Astrocyte (in vitro differentiated cells and primary cell): Measurements from ENCODE around the gene RSPH1.

ENCODE experiments used
- CTCF ChIP-seq: IDR thresholded peaks from 2 replicates; pipeline ENCODE4 v1.5.1; 2011; ENCODE audit warnings: low read depth, mild to moderate bottlenecking, inconsistent platforms, low read length, moderate library complexity; ENCODE audit not compliant: insufficient read depth
- EZH2 ChIP-seq: IDR thresholded peaks from 2 replicates; pipeline ENCODE4 v1.6.1; 2012; ENCODE audit warnings: mild to moderate bottlenecking, low read length, inconsistent platforms; ENCODE audit not compliant: insufficient read depth

GRCh38 chr21:42495027-42495426, 997 bp downstream of the RSPH1 start:
- TF ChIP-seq EZH2 (no peak), CTCF (no peak)
